Activated CD4-positive, alpha-beta T cell treated with anti-CD3 and anti-CD28 coated beads, Interleukin-2, Interleukin-6, amounts not matched to agents 100 ng/mL and 50 ng/mL, durations not matched to agents 16 hours and 8 hours (primary cell): ENCODE results near the gene DGKQ.
A peak's percentile ranks its signal among the peaks of the same experiment; 100 is the strongest.

Experiments
- DNase-seq: peaks from one replicate; pipeline ENCODE4 v3.0.0-alpha.2; 2020

Gene DGKQ

DNA sequence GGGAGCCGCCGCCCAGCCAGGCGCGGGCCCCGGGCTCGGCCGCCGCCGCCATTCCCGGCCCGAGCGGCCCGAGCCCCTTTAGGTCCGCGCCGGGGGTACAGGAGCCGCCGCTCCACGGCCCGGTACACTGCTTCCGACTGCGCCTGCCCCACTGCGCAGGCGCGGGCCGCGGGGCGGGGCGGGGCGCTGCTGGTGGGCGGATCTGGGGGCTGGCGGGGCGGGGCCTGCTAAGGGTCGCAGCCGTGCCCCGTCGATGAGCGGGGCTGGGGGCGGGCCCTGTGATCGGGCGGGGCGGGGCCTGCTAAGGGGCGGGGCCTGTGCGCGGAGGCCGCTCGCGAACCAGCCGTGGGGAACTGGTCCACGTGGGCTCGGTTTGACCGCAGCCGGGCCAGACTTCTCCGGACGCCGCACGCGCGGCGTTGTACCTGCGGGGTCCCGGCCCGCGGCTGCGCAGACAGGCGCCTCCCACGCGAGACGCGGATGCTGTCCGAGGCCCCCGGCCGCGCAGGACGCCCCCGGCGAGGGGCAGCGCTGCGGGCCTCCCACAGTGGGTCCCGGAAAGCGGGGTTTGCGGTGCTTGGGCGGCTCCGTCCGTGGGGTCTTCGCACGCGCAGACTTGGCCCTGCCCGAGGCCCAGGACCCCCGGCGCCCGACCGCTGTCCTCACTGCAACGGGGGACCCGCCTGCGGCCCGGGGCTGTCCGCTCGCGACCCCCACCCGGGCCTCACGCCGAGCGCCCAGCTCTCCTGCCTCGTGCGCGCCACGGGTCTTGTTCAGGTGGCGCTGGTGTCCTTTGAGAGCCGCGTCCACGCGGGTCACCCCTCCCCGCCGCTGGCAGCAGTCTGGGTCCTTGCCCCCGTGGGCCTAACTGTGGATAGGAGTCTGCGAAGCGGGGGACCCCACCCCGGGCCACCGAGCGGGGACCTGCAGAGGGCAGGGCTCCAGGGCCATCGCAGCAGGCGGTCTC is at the start of gene DGKQ:
Gene DGKQ, minus strand, starts transcription at position 139 of the 967 bp plus-strand sequence. Its CDS starts 87 bp downstream, at position 52.
- peak; percentile 91 for DNase-seq

- no peak for DNase-seq
Measured at GRCh38 chr4:1022739-1023066, 49.3 kb upstream of the DGKQ start.

DNA sequence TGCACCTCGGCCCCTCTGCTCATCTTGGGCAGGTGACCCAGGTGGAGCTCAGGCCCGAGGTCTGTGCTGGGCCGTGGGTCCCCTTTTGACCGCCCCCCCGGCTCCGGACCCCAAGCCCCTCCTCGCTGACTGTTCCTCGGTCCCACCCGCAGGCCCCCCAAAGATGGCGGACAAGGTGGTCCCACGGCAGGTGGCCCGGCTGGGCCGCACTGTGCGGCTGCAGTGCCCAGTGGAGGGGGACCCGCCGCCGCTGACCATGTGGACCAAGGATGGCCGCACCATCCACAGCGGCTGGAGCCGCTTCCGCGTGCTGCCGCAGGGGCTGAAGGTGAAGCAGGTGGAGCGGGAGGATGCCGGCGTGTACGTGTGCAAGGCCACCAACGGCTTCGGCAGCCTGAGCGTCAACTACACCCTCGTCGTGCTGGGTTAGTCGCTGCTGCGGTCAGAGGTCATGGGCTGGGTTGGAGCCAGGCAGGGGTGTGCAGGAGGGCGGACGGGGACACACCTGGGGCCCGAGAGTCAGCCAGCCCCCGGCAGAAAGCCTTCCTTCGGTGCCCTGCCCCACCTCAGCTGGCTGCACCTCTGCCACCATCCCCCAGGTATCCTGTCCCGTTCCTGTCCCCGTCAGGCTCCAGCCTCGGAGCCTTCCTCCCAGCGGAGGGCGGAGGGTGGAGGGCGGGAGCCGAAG is 48.8 kb upstream of the DGKQ start:
- DNase-seq, result no peak

- DNase-seq, result no peak
Measured at GRCh38 chr4:1021386-1022050, 48.1 kb upstream of the DGKQ start.

DNA sequence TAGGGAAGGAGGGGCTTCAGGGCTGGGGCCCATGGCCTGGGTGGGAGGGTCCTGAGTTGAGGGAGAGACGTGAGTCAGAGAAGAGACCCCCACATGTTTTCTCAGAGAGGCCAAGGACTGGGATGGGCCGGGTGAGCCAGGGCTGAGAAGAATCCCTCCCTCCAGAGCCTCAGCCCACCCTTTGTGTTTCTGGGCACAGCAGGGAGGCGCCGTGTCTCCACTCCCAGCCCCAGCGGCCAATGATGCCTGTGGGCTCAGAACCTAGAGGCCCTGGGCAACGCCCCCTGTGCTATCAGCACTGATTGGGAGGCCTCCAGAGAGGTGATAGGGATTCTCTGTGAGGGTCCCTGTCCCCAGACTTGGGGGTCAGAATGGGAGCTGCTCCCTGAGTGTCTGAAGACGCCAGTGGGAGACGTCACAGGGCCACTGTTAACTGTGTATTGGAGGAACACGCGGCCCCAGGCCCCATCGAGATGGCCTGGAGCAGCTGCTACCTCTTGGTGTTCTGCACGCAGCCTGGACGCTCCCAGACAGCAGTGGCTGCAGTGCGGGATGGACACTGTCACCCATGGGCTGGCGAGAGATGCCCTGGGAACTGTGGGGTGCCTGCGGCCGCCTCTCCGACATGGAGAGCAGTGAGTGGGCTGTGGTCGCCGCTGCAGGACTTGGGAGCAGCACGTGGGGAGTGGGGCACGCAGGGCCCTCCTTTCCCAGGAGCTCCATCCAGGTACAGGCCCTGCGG is 46.5 kb upstream of the DGKQ start:
- no peak for DNase-seq

- DNase-seq, result no peak
Measured at GRCh38 chr4:1019320-1019719, 46.0 kb upstream of the DGKQ start.

- no peak for DNase-seq
Measured at GRCh38 chr4:1018147-1019020, 45.0 kb upstream of the DGKQ start.

DNA sequence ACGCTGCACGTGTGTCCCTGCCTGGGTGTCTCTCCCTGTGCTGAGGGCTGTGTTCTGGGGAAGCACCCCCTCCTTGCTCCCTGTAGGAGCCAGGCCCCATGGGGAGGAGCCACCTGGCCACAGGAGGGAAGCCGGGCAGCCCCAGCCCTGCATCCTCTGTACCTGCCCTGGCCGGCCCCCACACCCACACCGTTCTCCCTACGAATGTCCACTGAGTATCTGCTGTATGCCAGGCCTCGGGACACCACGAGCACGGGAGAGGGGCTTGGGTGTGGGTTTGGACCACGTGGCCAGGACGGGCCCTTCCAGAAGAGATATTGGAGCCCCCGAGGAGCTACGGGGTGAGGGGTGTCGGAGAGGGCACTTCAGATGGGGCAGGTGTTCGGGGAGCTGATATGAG is 44.3 kb upstream of the DGKQ start:
- no peak for DNase-seq

DNA sequence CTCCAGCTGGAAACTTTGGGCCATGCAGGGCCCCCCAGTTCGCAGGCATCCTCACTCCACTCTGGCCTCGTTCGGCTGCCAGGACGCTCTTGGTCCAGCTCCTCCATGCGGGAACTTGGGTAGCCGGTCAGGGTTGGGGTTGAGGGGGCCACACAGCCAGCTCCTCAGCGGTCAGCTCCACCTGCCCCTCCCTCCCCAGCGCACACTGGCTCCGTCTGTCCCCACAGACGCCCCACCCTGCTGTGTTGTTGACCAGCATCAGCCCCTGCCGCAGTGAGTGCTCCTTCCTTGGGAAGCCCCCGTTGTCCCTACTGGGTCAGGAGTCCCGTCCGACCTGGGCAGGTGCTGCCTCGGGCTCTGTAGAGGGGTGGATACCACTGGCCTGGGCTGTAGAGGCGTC is 43.8 kb upstream of the DGKQ start:
- DNase-seq, result no peak

DNA sequence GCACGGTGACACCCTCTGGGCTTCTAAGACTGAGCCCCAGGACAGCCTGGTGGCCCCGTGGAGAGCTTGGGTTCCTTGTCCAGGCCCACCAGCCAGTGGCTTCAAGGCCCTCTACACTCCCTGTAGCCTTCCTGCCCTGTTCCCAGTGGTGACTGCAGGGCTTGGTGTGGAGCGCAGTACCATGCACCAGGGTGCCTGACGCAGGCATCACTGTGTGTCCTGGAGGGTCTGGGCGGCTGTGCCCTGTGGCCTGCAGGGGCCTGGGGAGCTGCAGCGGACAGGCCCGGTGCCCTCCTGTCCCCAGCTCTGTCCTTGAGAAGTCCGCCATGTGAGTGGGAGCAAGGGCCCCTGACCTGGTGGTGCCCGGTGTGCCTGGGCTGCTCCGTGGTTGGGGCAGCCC is 42.4 kb upstream of the DGKQ start:
- no peak for DNase-seq

DNA sequence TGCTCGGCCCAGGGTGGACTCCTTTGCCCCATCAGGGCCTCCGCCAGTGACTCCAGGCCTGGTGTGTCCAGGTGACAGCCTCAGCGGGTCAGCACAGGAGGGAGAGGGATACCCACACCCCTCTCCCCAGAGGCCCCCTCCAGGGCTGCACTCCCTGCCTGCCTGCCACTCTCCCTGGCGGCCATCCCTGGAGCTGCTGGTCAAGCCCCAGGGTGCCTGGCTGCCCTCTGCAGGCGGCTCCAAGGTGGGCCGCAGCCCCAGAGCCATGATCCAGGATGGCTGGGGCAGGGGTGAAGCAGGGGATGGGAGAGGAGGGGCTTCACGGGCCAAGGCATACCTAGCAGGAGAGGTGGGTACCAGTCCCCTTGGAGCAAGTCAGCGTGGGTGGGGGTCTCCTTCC is 41.8 kb upstream of the DGKQ start:
- DNase-seq, result no peak

- DNase-seq, result no peak
Measured at GRCh38 chr4:1014291-1015167, 41.2 kb upstream of the DGKQ start.

DNA sequence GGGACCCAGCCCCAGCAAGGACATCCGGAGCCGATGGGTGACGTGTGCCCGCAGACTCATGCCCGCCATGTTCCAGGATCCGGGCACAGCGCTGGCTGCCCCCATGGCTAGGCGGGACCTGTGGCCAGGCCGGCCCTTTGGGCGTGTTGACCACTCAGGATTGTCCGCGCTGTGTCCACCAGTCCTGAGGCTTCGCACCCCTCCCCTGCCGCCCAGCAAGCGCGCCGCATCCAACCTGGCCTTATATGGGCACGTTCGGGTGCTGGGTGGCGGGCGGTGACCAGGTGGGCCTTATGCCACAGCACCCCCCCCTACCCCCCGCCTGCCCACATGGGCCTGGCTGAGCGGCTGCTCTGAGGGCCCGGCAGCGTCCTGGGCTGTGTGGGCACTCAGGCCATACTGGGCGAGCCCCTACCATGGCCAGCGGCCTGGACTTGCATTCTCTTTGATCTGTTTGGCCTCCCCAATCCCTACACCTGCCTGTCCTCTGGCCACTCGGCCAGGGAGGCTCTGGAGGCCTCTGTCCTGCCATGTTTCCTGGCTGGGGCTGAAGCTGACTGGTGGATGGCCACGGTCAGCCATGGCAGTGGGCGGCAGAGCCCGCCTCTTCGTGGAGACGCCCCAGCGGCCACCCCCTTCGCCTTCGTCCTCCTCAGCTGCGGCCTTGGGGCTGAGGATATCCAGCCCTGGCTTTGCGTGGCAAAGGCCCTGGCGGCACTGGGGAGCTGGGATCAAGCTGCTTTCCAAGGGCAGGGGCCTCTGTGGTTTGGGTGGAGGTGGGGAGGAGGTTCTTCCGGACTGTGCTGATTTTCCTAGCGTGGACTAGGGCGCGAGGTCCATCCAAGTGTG is 40.1 kb upstream of the DGKQ start:
- no peak for DNase-seq

GRCh38 chr4:1012034-1012739 is 38.8 kb upstream of the DGKQ start:
- no peak for DNase-seq

DNA sequence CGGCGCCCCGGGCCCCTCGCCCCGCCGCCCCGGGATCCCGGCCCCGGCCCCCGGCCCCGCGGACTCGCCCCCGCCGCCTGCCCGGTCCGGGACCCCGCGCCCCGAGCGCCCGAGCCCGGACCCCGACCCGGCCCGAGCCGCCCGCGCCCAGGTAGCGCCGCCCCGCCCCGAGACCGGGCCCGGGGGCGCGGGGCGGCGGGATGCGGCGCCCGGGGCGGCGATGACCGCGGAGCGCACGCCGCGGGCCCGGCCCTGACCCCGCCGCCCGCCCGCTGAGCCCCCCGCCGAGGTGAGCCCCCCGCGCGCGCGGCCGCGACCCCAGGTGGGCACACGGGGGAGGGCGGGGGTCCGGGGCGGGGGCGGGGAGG is 38.3 kb upstream of the DGKQ start:
- DNase-seq, result no peak

DNA sequence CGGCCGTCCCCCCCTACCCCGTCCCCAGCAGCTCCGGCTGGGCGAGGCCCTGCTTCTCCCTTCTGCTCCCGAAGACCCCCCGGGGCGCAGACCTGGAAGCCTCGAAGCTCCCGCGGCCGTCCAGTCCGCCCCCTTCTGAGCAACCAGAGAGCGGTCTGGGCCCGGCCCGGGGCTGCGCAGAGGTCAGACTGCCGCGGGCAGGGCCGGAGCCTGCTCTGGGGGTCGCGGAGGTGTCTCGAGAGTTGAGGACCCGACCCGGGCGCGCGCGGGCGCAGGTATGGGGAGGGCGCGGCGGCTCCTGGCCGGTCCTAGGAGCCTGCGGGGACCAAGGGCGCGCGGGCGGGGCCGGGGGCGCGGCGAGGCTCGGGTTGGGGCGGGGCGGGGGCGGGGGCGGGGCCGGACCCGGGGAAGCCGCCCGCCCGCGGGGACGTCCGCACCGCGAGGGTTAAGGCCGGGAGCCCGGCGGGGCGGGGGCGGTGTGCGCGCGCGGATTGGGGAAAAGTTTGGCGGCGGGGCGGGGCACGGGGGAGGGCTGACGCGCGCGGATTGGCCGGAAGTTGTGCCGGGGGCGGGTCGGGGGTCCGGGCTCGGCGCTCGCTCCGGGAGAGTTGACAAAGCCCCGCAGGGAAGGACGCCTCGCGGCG is 37.8 kb upstream of the DGKQ start, which contains the start of gene FGFRL1:
Gene FGFRL1, plus strand, starts transcription at position 605 of the 644 bp plus-strand sequence. CDS start 860 bp downstream, outside the sequence.
- peak; percentile 92 for DNase-seq

GRCh38 chr4:1010395-1011021 is 37.1 kb upstream of the DGKQ start:
- peak; percentile 85 for DNase-seq
